HCT116 (cell line): Measurements from ENCODE around the gene USP8. TPM values are rescaled to one million over a fixed set of nuclear protein-coding genes. Genes with fewer than 3 reads are reported as not detected.

ENCODE experiments used
- ATAC-seq: fragments of 200-7000 bp; cut with Tn5 transposase; 2 replicates; pipeline ENCODE4 v1.9.1; 2020; ENCODE audit warnings: mild to moderate bottlenecking, moderate library complexity
- BruUV-seq: library from RNA; stranded (reverse); fragments of 400-500 nt; replicated peaks from 2 replicates; lab custom pipeline; 2021; lab: Mats Ljungman, UMichigan
- CTCF ChIA-PET: fragments of 300-600 bp; sonication (Branson Sonifier 250); formaldehyde crosslinking; loops from one replicate; lab custom pipeline; 2021; ENCODE audit warnings: antibody characterized with exemption; lab: Charles Lee
- POLR2A ChIA-PET: fragments of 300-600, 350-600 bp; sonication (Branson Sonifier 250); formaldehyde crosslinking; loops from one replicate; lab custom pipeline; 2021; ENCODE audit warnings: antibody characterized with exemption; lab: Charles Lee
- RAD21 ChIA-PET, 2 experiments: fragments of 300-600 bp; sonication (Branson Sonifier 250); formaldehyde crosslinking; loops; one replicate each; lab custom pipeline; 2023; ENCODE audit warnings: low total read pairs in 2 of 2; ENCODE audit not compliant: uncharacterized antibody in 2 of 2, unreplicated experiment in 2 of 2, low non-redundant PET in 1 of 2; lab: Charles Lee
- DNase-seq: peaks from one replicate; pipeline ENCODE4 v3.0.0-alpha.2; 2010; ENCODE audit warnings: low read depth, low spot score
- H2AFZ ChIP-seq: fragments of 200-600 bp; shearing (Covaris generic), sonication (generic); 2 replicates; pipeline ENCODE4 v1.6.1; 2017; ENCODE audit warnings: low read depth, mixed run types, mixed read lengths, antibody characterized with exemption, low read length; ENCODE audit not compliant: poor library complexity, severe bottlenecking
- H3K27ac ChIP-seq: 2 replicates; pipeline ENCODE4 v1.5.1; 2012; ENCODE audit warnings: low read depth, low read length
- H3K27me3 ChIP-seq: fragments of 200-600 bp; sonication (generic); 2 replicates; pipeline ENCODE4 v1.6.1; 2016; ENCODE audit warnings: mixed run types, low read length, mixed read lengths; ENCODE audit not compliant: insufficient read depth
- H3K36me3 ChIP-seq, 2 experiments: fragments of 200-500 bp in 1 of 2; fragments of 200-600 bp in 1 of 2; sonication (Bioruptor generic) in 1 of 2; sonication (generic) in 1 of 2; 2 replicates each; pipeline versions ENCODE4 v1.5.1 to v1.6.1; 2014 to 2016; ENCODE audit warnings: low read length in 2 of 2, inconsistent platforms in 1 of 2, mixed read lengths in 1 of 2, mixed run types in 1 of 2; ENCODE audit not compliant: insufficient read depth in 2 of 2, control insufficient read depth in 1 of 2
- H3K4me1 ChIP-seq, 2 experiments: fragments of 200-600 bp in 1 of 2; sonication (generic) in 1 of 2; 2 replicates each; pipeline versions ENCODE4 v1.5.1 to v1.6.1; 2012 to 2017; ENCODE audit warnings: low read length in 2 of 2, inconsistent platforms in 1 of 2, mild to moderate bottlenecking in 1 of 2, mixed read lengths in 1 of 2, mixed run types in 1 of 2, moderate library complexity in 1 of 2; ENCODE audit not compliant: insufficient read depth in 2 of 2, control insufficient read depth in 1 of 2
- H3K4me2 ChIP-seq: fragments of 200-600 bp; sonication (generic); 2 replicates; pipeline ENCODE4 v1.6.1; 2017; ENCODE audit warnings: mixed run types, low read length, mixed read lengths
- H3K4me3 ChIP-seq, 2 experiments: fragments of 200-600 bp in 1 of 2; sonication (generic) in 1 of 2; replicated peaks in 1 of 2; 2 replicates each; pipeline ENCODE4 v1.5.1; 2011 to 2016; ENCODE audit warnings: low read length in 2 of 2, control low read depth in 1 of 2, low read depth in 1 of 2, mild to moderate bottlenecking in 1 of 2, mixed read lengths in 1 of 2, mixed run types in 1 of 2
- H3K79me2 ChIP-seq: fragments of 200-600 bp; sonication (generic); 2 replicates; pipeline ENCODE4 v1.6.1; 2017; ENCODE audit warnings: mild to moderate bottlenecking, mixed run types, low read length, moderate library complexity, mixed read lengths; ENCODE audit not compliant: insufficient read depth
- H3K9ac ChIP-seq: fragments of 200-600 bp; sonication (generic); 2 replicates; pipeline ENCODE4 v1.6.1; 2016; ENCODE audit warnings: low read length, mixed read lengths
- H3K9me2 ChIP-seq: fragments of 200-600 bp; sonication (generic), shearing (Covaris generic); 2 replicates; pipeline ENCODE4 v1.6.1; 2017; ENCODE audit warnings: mixed run types, mild to moderate bottlenecking, moderate library complexity; ENCODE audit not compliant: insufficient read depth
- H3K9me3 ChIP-seq, 2 experiments: fragments of 200-500 bp in 1 of 2; fragments of 200-600 bp in 1 of 2; sonication (Bioruptor generic) in 1 of 2; sonication (generic) in 1 of 2; 2 replicates each; pipeline ENCODE4 v1.6.1; 2014 to 2017; ENCODE audit warnings: low read length in 2 of 2, mixed read lengths in 2 of 2, inconsistent platforms in 1 of 2, low read depth in 1 of 2, mild to moderate bottlenecking in 1 of 2, mixed run types in 1 of 2, moderate library complexity in 1 of 2; ENCODE audit not compliant: control insufficient read depth in 1 of 2, insufficient read depth in 1 of 2
- H4K20me1 ChIP-seq: fragments of 200-600 bp; sonication (generic), shearing (Covaris generic); 2 replicates; pipeline ENCODE4 v1.6.1; 2017; ENCODE audit warnings: mixed run types, mild to moderate bottlenecking, moderate library complexity; ENCODE audit not compliant: insufficient read depth
- CBX3 ChIP-seq: IDR thresholded peaks from 2 replicates; pipeline ENCODE4 v1.6.1; 2012; ENCODE audit warnings: low read depth
- CEBPB ChIP-seq: IDR thresholded peaks from 2 replicates; pipeline ENCODE4 v1.6.1; 2012; ENCODE audit warnings: low read depth
- ELF1 ChIP-seq: IDR thresholded peaks from 2 replicates; pipeline ENCODE4 v1.6.1; 2012; ENCODE audit warnings: low read depth, borderline replicate concordance
- EZH2 ChIP-seq: fragments of 200-600 bp; sonication (generic); IDR thresholded peaks from 2 replicates; pipeline ENCODE4 v1.6.1; 2017; ENCODE audit warnings: antibody characterized with exemption, mixed run types
- EZH2phosphoT487 ChIP-seq: fragments of 200-600 bp; IDR thresholded peaks from 2 replicates; pipeline ENCODE4 v1.6.1; 2018; ENCODE audit warnings: antibody characterized with exemption, borderline replicate concordance
- FOSL1 ChIP-seq: IDR thresholded peaks from 2 replicates; pipeline ENCODE4 v1.6.1; 2012; ENCODE audit warnings: low read depth
- JUND ChIP-seq: IDR thresholded peaks from 2 replicates; pipeline ENCODE4 v1.6.1; 2012
- POLR2AphosphoS5 ChIP-seq: IDR thresholded peaks from 2 replicates; pipeline ENCODE4 v1.6.1; 2011; ENCODE audit warnings: mild to moderate bottlenecking, low read depth, low read length, moderate library complexity
- SIN3A ChIP-seq: IDR thresholded peaks from 2 replicates; pipeline ENCODE4 v1.6.1; 2012; ENCODE audit warnings: low read depth
- SP1 ChIP-seq: IDR thresholded peaks from 2 replicates; pipeline ENCODE4 v1.6.1; 2012; ENCODE audit warnings: low read depth
- TCF7L2 ChIP-seq: IDR thresholded peaks from 2 replicates; pipeline ENCODE4 v1.7.0; 2011; ENCODE audit warnings: borderline replicate concordance, inconsistent platforms; ENCODE audit not compliant: insufficient read depth, insufficient read length; ENCODE audit errors: extremely low read depth
- YY1 ChIP-seq: IDR thresholded peaks from 2 replicates; pipeline ENCODE4 v1.6.1; 2011; ENCODE audit warnings: low read length, low read depth, moderate library complexity, mild to moderate bottlenecking; ENCODE audit not compliant: insufficient replicate concordance; ENCODE audit errors: extremely low read depth
- ZFX ChIP-seq: fragments of 450-650 bp; IDR thresholded peaks from 2 replicates; pipeline ENCODE4 v1.6.1; 2017
- ZNF274 ChIP-seq: fragments of 200-500 bp; sonication (Bioruptor generic); IDR thresholded peaks from 2 replicates; pipeline ENCODE4 v1.6.1; 2014; ENCODE audit warnings: mild to moderate bottlenecking, low read depth, low read length, inconsistent platforms
- intact Hi-C: fragments of 100-400 bp; cut with micrococcal nuclease; formaldehyde crosslinking; loops from 2 replicates; pipeline ENCODE4 v1.10.0; 2022
- total RNA-seq: library from RNA; stranded (reverse); gene quantifications from one replicate; pipeline ENCODE4 v1.2.1, GENCODE V29; 2021; ENCODE audit not compliant: unreplicated experiment
- TF ChIP-seq, protein P1 (sequence below): IDR thresholded peaks from 2 replicates; pipeline ENCODE4 v1.6.1; 2012
- TF ChIP-seq, protein P2 (sequence below): IDR thresholded peaks from 2 replicates; pipeline ENCODE4 v1.6.1; 2012; ENCODE audit warnings: low read depth
- TF ChIP-seq, protein P3 (sequence below): IDR thresholded peaks from 2 replicates; pipeline ENCODE4 v1.6.1; 2011; ENCODE audit warnings: mild to moderate bottlenecking, low read length, moderate library complexity; ENCODE audit not compliant: insufficient replicate concordance; ENCODE audit errors: extremely low read depth
- TF ChIP-seq, protein P4 (sequence below), 3 experiments: fragments of 200-600 bp in 1 of 3; sonication (generic) in 1 of 3; IDR thresholded peaks in 2 of 3; conservative IDR thresholded peaks in 1 of 3; 2 replicates each; pipeline ENCODE4 v1.5.1; 2012 to 2017; ENCODE audit warnings: low read depth in 2 of 3, low read length in 2 of 3, antibody characterized with exemption in 1 of 3, borderline replicate concordance in 1 of 3, control low read depth in 1 of 3, mild to moderate bottlenecking in 1 of 3, mixed read lengths in 1 of 3, mixed run types in 1 of 3, moderate library complexity in 1 of 3; ENCODE audit not compliant: insufficient read depth in 1 of 3

USP8 gene
- total RNA-seq, 1 experiment from 2014 or later: 67.9 TPM

DNA sequence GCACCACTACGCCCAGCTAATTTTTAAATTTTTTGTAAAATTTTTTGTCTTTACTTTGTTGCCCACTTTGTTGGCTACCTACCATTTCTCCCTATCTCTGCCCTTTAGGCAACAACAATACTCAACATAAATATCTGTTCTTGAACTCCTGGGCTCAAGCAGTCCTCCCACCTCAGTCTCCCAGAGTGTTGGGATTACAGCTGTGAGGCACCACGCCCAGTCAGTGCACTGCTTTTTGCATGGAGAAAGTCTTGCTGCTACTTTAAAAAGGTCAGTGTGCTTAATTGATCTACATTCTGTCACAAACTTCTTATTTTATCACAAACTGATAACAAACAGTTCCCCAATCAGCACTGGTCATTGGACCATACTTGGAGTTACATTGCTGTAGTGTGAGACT, 8.0 kb downstream of the USP8 start:
- Histone ChIP-seq H3K4me2 (no peak overlapping the region), H3K79me2 (peaks cover 99% of the 10 kb centered on the region), H3K9me2 (no peaks in the 10 kb centered on the region), H3K4me3 (no peak overlapping the region), H3K27me3 (no peaks in the 10 kb centered on the region)
- no peak for ATAC-seq
- intact Hi-C loops: no loop called here
- no peak for DNase-seq
- TF ChIP-seq CBX3 (no peak), YY1 (no peak), ELF1 (no peak), ZFX (no peak), EZH2 (no peak), POLR2AphosphoS5 (no peak), TCF7L2 (no peak), JUND (no peak), CEBPB (no peak), ZNF274 (no peak), EZH2phosphoT487 (no peak), FOSL1 (no peak), SIN3A (no peak), SP1 (no peak)
- TF ChIP-seq, protein P1, sequence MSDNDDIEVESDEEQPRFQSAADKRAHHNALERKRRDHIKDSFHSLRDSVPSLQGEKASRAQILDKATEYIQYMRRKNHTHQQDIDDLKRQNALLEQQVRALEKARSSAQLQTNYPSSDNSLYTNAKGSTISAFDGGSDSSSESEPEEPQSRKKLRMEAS: no peak
- TF ChIP-seq, protein P2, sequence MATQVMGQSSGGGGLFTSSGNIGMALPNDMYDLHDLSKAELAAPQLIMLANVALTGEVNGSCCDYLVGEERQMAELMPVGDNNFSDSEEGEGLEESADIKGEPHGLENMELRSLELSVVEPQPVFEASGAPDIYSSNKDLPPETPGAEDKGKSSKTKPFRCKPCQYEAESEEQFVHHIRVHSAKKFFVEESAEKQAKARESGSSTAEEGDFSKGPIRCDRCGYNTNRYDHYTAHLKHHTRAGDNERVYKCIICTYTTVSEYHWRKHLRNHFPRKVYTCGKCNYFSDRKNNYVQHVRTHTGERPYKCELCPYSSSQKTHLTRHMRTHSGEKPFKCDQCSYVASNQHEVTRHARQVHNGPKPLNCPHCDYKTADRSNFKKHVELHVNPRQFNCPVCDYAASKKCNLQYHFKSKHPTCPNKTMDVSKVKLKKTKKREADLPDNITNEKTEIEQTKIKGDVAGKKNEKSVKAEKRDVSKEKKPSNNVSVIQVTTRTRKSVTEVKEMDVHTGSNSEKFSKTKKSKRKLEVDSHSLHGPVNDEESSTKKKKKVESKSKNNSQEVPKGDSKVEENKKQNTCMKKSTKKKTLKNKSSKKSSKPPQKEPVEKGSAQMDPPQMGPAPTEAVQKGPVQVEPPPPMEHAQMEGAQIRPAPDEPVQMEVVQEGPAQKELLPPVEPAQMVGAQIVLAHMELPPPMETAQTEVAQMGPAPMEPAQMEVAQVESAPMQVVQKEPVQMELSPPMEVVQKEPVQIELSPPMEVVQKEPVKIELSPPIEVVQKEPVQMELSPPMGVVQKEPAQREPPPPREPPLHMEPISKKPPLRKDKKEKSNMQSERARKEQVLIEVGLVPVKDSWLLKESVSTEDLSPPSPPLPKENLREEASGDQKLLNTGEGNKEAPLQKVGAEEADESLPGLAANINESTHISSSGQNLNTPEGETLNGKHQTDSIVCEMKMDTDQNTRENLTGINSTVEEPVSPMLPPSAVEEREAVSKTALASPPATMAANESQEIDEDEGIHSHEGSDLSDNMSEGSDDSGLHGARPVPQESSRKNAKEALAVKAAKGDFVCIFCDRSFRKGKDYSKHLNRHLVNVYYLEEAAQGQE: no peak
- TF ChIP-seq, protein P3, sequence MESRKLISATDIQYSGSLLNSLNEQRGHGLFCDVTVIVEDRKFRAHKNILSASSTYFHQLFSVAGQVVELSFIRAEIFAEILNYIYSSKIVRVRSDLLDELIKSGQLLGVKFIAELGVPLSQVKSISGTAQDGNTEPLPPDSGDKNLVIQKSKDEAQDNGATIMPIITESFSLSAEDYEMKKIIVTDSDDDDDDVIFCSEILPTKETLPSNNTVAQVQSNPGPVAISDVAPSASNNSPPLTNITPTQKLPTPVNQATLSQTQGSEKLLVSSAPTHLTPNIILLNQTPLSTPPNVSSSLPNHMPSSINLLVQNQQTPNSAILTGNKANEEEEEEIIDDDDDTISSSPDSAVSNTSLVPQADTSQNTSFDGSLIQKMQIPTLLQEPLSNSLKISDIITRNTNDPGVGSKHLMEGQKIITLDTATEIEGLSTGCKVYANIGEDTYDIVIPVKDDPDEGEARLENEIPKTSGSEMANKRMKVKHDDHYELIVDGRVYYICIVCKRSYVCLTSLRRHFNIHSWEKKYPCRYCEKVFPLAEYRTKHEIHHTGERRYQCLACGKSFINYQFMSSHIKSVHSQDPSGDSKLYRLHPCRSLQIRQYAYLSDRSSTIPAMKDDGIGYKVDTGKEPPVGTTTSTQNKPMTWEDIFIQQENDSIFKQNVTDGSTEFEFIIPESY: no peak
- TF ChIP-seq, protein P4, sequence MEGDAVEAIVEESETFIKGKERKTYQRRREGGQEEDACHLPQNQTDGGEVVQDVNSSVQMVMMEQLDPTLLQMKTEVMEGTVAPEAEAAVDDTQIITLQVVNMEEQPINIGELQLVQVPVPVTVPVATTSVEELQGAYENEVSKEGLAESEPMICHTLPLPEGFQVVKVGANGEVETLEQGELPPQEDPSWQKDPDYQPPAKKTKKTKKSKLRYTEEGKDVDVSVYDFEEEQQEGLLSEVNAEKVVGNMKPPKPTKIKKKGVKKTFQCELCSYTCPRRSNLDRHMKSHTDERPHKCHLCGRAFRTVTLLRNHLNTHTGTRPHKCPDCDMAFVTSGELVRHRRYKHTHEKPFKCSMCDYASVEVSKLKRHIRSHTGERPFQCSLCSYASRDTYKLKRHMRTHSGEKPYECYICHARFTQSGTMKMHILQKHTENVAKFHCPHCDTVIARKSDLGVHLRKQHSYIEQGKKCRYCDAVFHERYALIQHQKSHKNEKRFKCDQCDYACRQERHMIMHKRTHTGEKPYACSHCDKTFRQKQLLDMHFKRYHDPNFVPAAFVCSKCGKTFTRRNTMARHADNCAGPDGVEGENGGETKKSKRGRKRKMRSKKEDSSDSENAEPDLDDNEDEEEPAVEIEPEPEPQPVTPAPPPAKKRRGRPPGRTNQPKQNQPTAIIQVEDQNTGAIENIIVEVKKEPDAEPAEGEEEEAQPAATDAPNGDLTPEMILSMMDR (IDR thresholded peaks at IDR 0.05 in 2 of 3, conservative IDR thresholded peaks at IDR 0.05 in 1 of 3; ENCODE audit: borderline replicate concordance in 1 of 3, insufficient read depth in 1 of 3, low read depth in 2 of 3, low read length in 2 of 3): no peak
- TF ChIP-seq, all 23 proteins: peak for 0
- RAD21 ChIA-PET: no interaction called here
- Histone ChIP-seq H2AFZ (no peak overlapping the region), H3K36me3 (no peaks in the 10 kb centered on the region; a peak in 1 of 4 replicates), H3K4me1 (no peaks in the 10 kb centered on the region), H3K9ac (no peak overlapping the region), H3K27ac (no peak overlapping the region), H4K20me1 (peaks cover 3% of the 10 kb centered on the region; the same call in 1 of the 2 replicates), H3K9me3 (no peaks in the 10 kb centered on the region)
- CTCF ChIA-PET: no interaction called here
- POLR2A ChIA-PET: no interaction called here
- BruUV-seq: no TSS peak
